Gastrocnemius medialis (tissue), 4 donors: Measurements from ENCODE around the gene GRK1. TPM values are rescaled to one million over a fixed set of nuclear protein-coding genes. Genes with fewer than 3 reads are reported as not detected.

ENCODE experiments used
- ATAC-seq, 2 donors: fragments of 150-250 bp; one replicate each; pipeline ENCODE4 v1.9.1; 2016
- DNase-seq, 2 donors: peaks; one replicate each; pipeline ENCODE4 v3.0.0-alpha.2; 2019
- H3K27ac ChIP-seq, 4 donors: fragments of 200-600 bp; sonication (generic); 1 replicate in 1 of 4; 2 replicates in 3 of 4; pipeline ENCODE4 v1.5.1; 2016 to 2018; ENCODE audit warnings: mild to moderate bottlenecking in 2 of 4, moderate library complexity in 1 of 4
- H3K27me3 ChIP-seq, 3 donors: fragments of 200-600 bp; sonication (generic) in 2 of 3; 1 replicate in 1 of 3; 2 replicates in 2 of 3; pipeline versions ENCODE4 v1.5.1 to v1.6.0; 2016 to 2019; ENCODE audit warnings: mild to moderate bottlenecking in 1 of 3, moderate library complexity in 1 of 3
- H3K36me3 ChIP-seq, 2 donors: fragments of 200-600 bp; sonication (generic) in 1 of 2; one replicate each; pipeline ENCODE4 v1.5.1; 2017 to 2018
- H3K4me1 ChIP-seq, 2 donors: fragments of 200-600 bp; sonication (generic) in 1 of 2; one replicate each; pipeline ENCODE4 v1.5.1; 2016 to 2017; ENCODE audit warnings: mild to moderate bottlenecking in 2 of 2
- H3K4me3 ChIP-seq, 4 donors: fragments of 200-600 bp; sonication (generic) in 3 of 4; 1 replicate in 1 of 4; 2 replicates in 3 of 4; pipeline ENCODE4 v1.5.1; 2016 to 2019; ENCODE audit warnings: mild to moderate bottlenecking in 2 of 4
- H3K9me3 ChIP-seq, 3 donors: fragments of 200-600 bp; sonication (generic) in 2 of 3; 1 replicate in 1 of 3; 2 replicates in 2 of 3; pipeline ENCODE4 v1.5.1; 2016 to 2019
- POLR2A ChIP-seq, 2 donors: fragments of 450-650 bp; IDR thresholded peaks; one replicate each; pipeline ENCODE4 v1.6.1; 2017; ENCODE audit warnings: antibody characterized with exemption in 2 of 2, mild to moderate bottlenecking in 2 of 2, moderate library complexity in 2 of 2
- in situ Hi-C, 4 donors: fragments of 200-750 bp; cut with MboI; loops; one replicate each; pipeline versions ENCODE4 v1.15.0 to v1.8.0; 2017; ENCODE audit warnings: low sequenced_read_pairs in 4 of 4
- intact Hi-C: fragments of 100-400 bp; cut with DNase I; formaldehyde crosslinking; loops from one replicate; pipeline ENCODE4 v1.15.1; 2023; ENCODE audit warnings: low total_unique reads
- total RNA-seq, 4 donors: library from RNA; depleted of rRNA; stranded (reverse); fragments of >200 nt; gene quantifications; one replicate each; pipeline versions ENCODE4 v1.1.0 to v1.2.3, GENCODE V29; 2016
- TF ChIP-seq, protein P1 (sequence below), 5 experiments: fragments of 450-650 bp in 3 of 5; fragments of 200-600 bp in 2 of 5; sonication (generic) in 2 of 5; IDR thresholded peaks in 4 of 5; conservative IDR thresholded peaks in 1 of 5; 1 replicate in 4 of 5; 2 replicates in 1 of 5; pipeline ENCODE4 v1.5.1; 2016 to 2019; ENCODE audit warnings: antibody characterized with exemption in 5 of 5, mild to moderate bottlenecking in 3 of 5, moderate library complexity in 3 of 5

GRK1 gene
- total RNA-seq, 4 donors from 2014 or later = 0.10 TPM; not detected in 3

- in situ Hi-C loops (no loop called here), intact Hi-C loops (no loop called here)
- Histone ChIP-seq H3K4me3 (no peak overlapping the region), H3K27me3 (peaks cover 0 to 6% (median 0%) of the 10 kb centered on the region in 3 donors), H3K4me1 (no peaks in the 10 kb centered on the region), H3K36me3 (no peaks in the 10 kb centered on the region), H3K9me3 (no peaks in the 10 kb centered on the region), H3K27ac (no peak overlapping the region)
- ATAC-seq = no peak
- TF ChIP-seq POLR2A (IDR thresholded peaks at IDR 0.05) = no peak
- TF ChIP-seq, protein P1, sequence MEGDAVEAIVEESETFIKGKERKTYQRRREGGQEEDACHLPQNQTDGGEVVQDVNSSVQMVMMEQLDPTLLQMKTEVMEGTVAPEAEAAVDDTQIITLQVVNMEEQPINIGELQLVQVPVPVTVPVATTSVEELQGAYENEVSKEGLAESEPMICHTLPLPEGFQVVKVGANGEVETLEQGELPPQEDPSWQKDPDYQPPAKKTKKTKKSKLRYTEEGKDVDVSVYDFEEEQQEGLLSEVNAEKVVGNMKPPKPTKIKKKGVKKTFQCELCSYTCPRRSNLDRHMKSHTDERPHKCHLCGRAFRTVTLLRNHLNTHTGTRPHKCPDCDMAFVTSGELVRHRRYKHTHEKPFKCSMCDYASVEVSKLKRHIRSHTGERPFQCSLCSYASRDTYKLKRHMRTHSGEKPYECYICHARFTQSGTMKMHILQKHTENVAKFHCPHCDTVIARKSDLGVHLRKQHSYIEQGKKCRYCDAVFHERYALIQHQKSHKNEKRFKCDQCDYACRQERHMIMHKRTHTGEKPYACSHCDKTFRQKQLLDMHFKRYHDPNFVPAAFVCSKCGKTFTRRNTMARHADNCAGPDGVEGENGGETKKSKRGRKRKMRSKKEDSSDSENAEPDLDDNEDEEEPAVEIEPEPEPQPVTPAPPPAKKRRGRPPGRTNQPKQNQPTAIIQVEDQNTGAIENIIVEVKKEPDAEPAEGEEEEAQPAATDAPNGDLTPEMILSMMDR (IDR thresholded peaks at IDR 0.05 in 4 of 5, conservative IDR thresholded peaks at IDR 0.05 in 1 of 5) = no peak
- no peak for DNase-seq
Observed at GRCh38 chr13:113768018-113768905, 101.2 kb downstream of the GRK1 start.

DNA sequence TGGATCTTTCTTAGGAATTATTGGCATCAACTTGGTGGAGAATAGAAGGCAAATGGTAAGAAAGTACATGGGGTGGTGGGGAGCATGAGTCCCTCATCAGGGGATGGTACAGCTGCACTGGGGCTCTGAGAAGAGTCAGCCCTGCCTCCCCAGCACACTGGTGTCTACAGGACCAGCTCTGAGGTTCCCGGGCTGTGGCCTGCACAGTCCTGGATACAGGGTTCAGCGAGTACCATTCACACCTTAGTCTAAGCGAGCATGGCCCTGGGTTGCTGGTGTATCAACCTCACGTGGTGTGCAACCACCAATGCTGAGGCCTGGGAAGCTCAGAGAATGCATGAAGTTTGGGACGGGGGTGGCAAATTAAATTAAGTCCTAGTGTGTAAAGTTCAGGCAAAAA is 102.1 kb downstream of the GRK1 start:
- DNase-seq = no peak
- TF ChIP-seq, protein P1 (IDR thresholded peaks at IDR 0.05 in 4 of 5, conservative IDR thresholded peaks at IDR 0.05 in 1 of 5) = no peak
- no peak for TF ChIP-seq POLR2A (IDR thresholded peaks at IDR 0.05)

DNA sequence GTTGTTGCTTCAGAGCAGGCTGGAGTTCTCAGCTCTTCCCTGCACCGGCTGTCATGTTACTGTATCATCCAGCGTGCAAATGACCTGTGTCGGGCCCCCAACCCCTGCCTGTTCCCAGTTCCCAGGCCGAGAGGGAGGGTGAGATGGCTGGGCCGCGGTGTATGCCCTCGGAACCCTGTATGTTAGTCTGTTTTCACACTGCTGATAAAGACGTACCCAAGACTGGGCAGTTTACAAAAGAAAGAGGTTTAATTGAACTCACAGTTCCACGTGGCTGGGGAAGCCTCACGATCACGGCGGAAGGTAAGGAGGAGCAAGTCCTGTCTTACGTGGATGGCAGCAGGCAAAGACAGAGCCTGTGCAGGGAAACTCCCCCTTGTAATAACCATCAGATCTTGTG is 102.9 kb downstream of the GRK1 start:
- H3K9me3 ChIP-seq = no peaks in the 10 kb centered on the region
- in situ Hi-C loops = no loop called here
- H3K27me3 ChIP-seq = peaks cover 0 to 10% (median 2%) of the 10 kb centered on the region in 3 donors
- H3K4me3 ChIP-seq = no peak overlapping the region
- DNase-seq (no peak), ATAC-seq (no peak)
- TF ChIP-seq, protein P1 (IDR thresholded peaks at IDR 0.05 in 4 of 5, conservative IDR thresholded peaks at IDR 0.05 in 1 of 5) = no peak
- no peak for TF ChIP-seq POLR2A (IDR thresholded peaks at IDR 0.05)
- H3K4me1 ChIP-seq = no peaks in the 10 kb centered on the region
- intact Hi-C loops = no loop called here
- H3K27ac ChIP-seq = no peak overlapping the region
- H3K36me3 ChIP-seq = no peaks in the 10 kb centered on the region

More for the DNA sequence above, 102.1 kb downstream of the GRK1 start:
- no peak for ATAC-seq
- Histone ChIP-seq H3K36me3 (no peaks in the 10 kb centered on the region), H3K4me3 (no peak overlapping the region), H3K4me1 (no peaks in the 10 kb centered on the region), H3K9me3 (no peaks in the 10 kb centered on the region), H3K27me3 (peaks cover 0 to 6% (median 0%) of the 10 kb centered on the region in 3 donors), H3K27ac (no peak overlapping the region)
- in situ Hi-C loops = no loop called here
- intact Hi-C loops = no loop called here

GRCh38 chr13:113770441-113770840 is 103.4 kb downstream of the GRK1 start:
- TF ChIP-seq POLR2A (IDR thresholded peaks at IDR 0.05) = no peak
- TF ChIP-seq, protein P1 (IDR thresholded peaks at IDR 0.05 in 4 of 5, conservative IDR thresholded peaks at IDR 0.05 in 1 of 5) = no peak
- no peaks in the 10 kb centered on the region for H3K36me3 ChIP-seq
- no peak overlapping the region for H3K4me3 ChIP-seq
- ATAC-seq (no peak), DNase-seq (no peak)
- no peaks in the 10 kb centered on the region for H3K4me1 ChIP-seq
- in situ Hi-C loops (no loop called here), intact Hi-C loops (no loop called here)
- H3K27ac ChIP-seq = no peak overlapping the region
- peaks cover under 1 to 12% (median 8%) of the 10 kb centered on the region in 3 donors for H3K27me3 ChIP-seq
- no peaks in the 10 kb centered on the region for H3K9me3 ChIP-seq
